AG04450 (cell line): ENCODE results near the gene LRP1B. TPM values are rescaled to one million over a fixed set of nuclear protein-coding genes. Genes with fewer than 3 reads are reported as not detected.
"Not testable (repeated sequence)": the region's sequence is repeated elsewhere in the genome, so short reads cannot be mapped to it uniquely, and the experiment has no call there.

ENCODE experiments used
- CTCF ChIA-PET: fragments of 300-600, 350-600 bp; formaldehyde crosslinking; extraction: SDS; loops from one replicate; lab custom pipeline; 2022; ENCODE audit warnings: antibody characterized with exemption, inconsistent platforms; lab: Charles Lee
- POLR2A ChIA-PET: fragments of 350-600 bp; formaldehyde crosslinking; extraction: SDS; loops from one replicate; lab custom pipeline; 2021; ENCODE audit warnings: antibody characterized with exemption, inconsistent platforms; lab: Yijun Ruan, JAX
- DNase-seq: peaks from one replicate; pipeline ENCODE4 v3.0.0-alpha.2; 2011; ENCODE audit warnings: low read depth, low spot score
- H3K27ac ChIP-seq: one replicate; pipeline ENCODE4 v1.5.1; 2012; ENCODE audit warnings: low read depth, low read length, control low read depth
- H3K27me3 ChIP-seq: one replicate; pipeline ENCODE4 v1.6.0; 2012; ENCODE audit warnings: low read length; ENCODE audit not compliant: control insufficient read depth, insufficient read depth
- H3K4me3 ChIP-seq: 2 replicates; pipeline ENCODE4 v1.5.1; 2011; ENCODE audit warnings: mild to moderate bottlenecking, low read depth, low read length, control low read depth
- H3K9me3 ChIP-seq: 2 replicates; pipeline ENCODE4 v1.5.1; 2012; ENCODE audit warnings: low read length; ENCODE audit not compliant: control insufficient read depth, insufficient read depth
- CTCF ChIP-seq: IDR thresholded peaks from 2 replicates; pipeline ENCODE4 v1.5.1; 2011; ENCODE audit warnings: low read depth, low read length, control low read depth, inconsistent platforms
- polyA plus RNA-seq: library from polyadenylated mRNA; depleted of rRNA; stranded (reverse); fragments of >200 nt; gene quantifications from 2 replicates; pipeline ENCODE4 v1.2.3, GENCODE V29; 2011

The LRP1B gene
- polyA plus RNA-seq, 1 experiment = 0.15 TPM

- ChIA-PET POLR2A (no interaction called here), CTCF (interaction anchor here (1.4 kb wide), 1 partner anchor 40 kb away, joined by 3 read pairs; no protein-coding TSS in a partner anchor)
- no peak for TF ChIP-seq CTCF
- no peak overlapping the region for H3K4me3 ChIP-seq
- H3K27ac ChIP-seq = no peak overlapping the region
- H3K9me3 ChIP-seq = no peaks in the 10 kb centered on the region
- no peaks in the 10 kb centered on the region for H3K27me3 ChIP-seq
- no peak for DNase-seq
Observed at GRCh38 chr2:142100139-142100873, 30.5 kb downstream of the LRP1B start.

- no peak for DNase-seq
- ChIA-PET CTCF (no interaction called here), POLR2A (no interaction called here)
- Histone ChIP-seq H3K9me3 (no peaks in the 10 kb centered on the region), H3K4me3 (no peak overlapping the region), H3K27ac (no peak overlapping the region), H3K27me3 (no peaks in the 10 kb centered on the region)
- no peak for TF ChIP-seq CTCF
Observed at GRCh38 chr2:142097711-142098110, 33.1 kb downstream of the LRP1B start.

DNA sequence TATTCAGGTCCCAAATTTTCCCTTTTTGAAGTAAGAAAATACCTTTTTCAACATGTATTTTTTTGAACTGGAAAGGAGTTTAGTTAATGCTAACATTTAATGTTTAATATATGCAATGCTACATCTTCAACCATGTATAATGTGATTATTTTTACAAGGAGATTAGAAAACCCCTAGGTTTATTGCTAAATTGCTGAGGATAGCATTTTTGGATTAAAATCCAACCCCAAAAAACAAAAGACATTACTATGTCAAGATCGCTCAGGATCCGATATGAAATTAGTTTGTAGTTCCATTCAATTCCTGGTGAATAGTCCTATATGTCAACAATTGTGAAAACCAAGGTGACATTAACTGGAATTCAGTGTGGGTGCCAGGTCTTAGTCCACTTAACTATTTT, 35.2 kb downstream of the LRP1B start:
- Histone ChIP-seq H3K9me3 (no peaks in the 10 kb centered on the region), H3K27ac (no peak overlapping the region), H3K27me3 (no peaks in the 10 kb centered on the region), H3K4me3 (no peak overlapping the region)
- TF ChIP-seq CTCF = no peak
- DNase-seq = no peak
- CTCF ChIA-PET = no interaction called here
- POLR2A ChIA-PET = no interaction called here

GRCh38 chr2:142094233-142094632, 36.6 kb downstream of the LRP1B start:
- ChIA-PET POLR2A (no interaction called here), CTCF (no interaction called here)
- no peaks in the 10 kb centered on the region for H3K9me3 ChIP-seq
- no peak overlapping the region for H3K27ac ChIP-seq
- H3K27me3 ChIP-seq = no peaks in the 10 kb centered on the region
- DNase-seq = no peak
- H3K4me3 ChIP-seq = no peak overlapping the region
- no peak for TF ChIP-seq CTCF

- DNase-seq = no peak
- no peak for TF ChIP-seq CTCF
- H3K9me3 ChIP-seq = no peaks in the 10 kb centered on the region
- no peak overlapping the region for H3K27ac ChIP-seq
- CTCF ChIA-PET = no interaction called here
- POLR2A ChIA-PET = no interaction called here
- H3K4me3 ChIP-seq = no peak overlapping the region
- no peaks in the 10 kb centered on the region for H3K27me3 ChIP-seq
Observed at GRCh38 chr2:142088058-142088568, 42.7 kb downstream of the LRP1B start.

DNA sequence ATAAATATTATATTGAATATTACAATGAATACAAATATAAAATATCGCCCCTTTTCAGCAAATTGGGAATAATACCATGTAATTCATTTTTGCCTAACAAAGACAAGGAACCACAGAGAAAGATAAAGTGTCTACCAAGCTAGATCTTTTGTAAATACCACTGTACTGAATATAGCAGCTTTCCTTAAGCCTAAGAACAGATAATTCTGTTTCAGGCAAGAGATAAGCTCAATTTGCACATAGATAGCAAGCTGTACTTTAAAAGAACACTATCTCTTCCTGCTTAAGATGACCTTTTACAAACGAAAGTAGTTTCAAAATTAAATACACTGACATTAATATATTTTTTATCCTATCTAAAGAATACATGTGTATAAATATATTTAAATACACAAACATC, 43.2 kb downstream of the LRP1B start:
- CTCF ChIA-PET, H3K4me3 ChIP-seq, POLR2A ChIA-PET: not testable (repeated sequence)

More for the DNA sequence above, 43.2 kb downstream of the LRP1B start:
- not testable (repeated sequence) for DNase-seq, H3K27ac ChIP-seq, H3K27me3 ChIP-seq, H3K9me3 ChIP-seq
